Occipital lobe (tissue), 3 donors: ENCODE results near the gene ST3GAL2. TPM values are rescaled to one million over a fixed set of nuclear protein-coding genes. Genes with fewer than 3 reads are reported as not detected.
"Not testable (repeated sequence)": the region's sequence is repeated elsewhere in the genome, so short reads cannot be mapped to it uniquely, and the experiment has no call there.

ENCODE experiments used
- DNase-seq: peaks from one replicate; lab custom pipeline; 2025; lab: John Stamatoyannopoulos, UW
- small RNA-seq: library from RNA; depleted of rRNA; stranded (forward); fragments of <200 nt; gene quantifications from one replicate; pipeline ENCODE3, GENCODE V24; 2014
- total RNA-seq: library from RNA; depleted of rRNA; stranded (reverse); fragments of >200 nt; gene quantifications from one replicate; pipeline ENCODE4 v1.2.3, GENCODE V29; 2014

The ST3GAL2 gene
- total RNA-seq, 1 donor from 2014 or later = 35.2 TPM

DNA sequence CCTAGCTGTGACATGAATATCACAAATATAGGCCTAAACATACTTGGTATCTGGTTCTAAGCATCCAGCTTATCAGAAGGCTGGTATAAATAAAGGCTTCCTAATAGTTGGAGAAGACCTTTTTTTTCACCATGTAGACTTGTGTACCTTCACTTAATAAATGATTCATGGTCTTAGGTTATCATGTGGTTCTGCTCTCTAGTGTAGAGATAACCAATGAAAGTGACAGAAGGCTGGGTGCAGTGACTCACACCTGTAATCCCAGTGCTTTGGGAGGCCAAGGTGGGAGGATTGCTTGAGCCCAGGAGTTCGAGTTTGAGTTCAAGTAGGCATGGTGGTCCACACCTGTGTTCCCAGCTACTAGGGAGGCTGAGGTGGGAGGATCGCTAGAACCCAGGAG is 89.1 kb downstream of the ST3GAL2 start:
- no peak for DNase-seq

DNA sequence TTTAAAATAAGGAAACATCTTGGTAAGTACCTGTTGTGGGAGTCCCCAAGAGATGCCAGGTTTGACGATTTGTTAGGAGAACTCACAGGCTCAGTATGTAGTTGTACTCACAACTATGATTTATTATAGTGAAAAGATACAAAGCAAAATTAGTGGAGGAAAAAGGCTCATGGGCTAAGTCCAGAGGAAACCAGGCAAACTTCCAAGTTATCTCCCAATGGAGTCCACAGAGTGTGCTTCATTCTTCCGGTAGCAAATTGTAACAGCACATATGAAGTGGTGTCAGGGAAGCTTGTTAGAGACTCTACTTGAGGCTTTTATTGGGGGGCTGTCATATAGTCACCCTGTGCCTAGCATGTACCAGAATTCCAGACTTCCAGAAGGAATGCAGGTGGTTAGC is 89.9 kb downstream of the ST3GAL2 start:
- no peak for DNase-seq

DNA sequence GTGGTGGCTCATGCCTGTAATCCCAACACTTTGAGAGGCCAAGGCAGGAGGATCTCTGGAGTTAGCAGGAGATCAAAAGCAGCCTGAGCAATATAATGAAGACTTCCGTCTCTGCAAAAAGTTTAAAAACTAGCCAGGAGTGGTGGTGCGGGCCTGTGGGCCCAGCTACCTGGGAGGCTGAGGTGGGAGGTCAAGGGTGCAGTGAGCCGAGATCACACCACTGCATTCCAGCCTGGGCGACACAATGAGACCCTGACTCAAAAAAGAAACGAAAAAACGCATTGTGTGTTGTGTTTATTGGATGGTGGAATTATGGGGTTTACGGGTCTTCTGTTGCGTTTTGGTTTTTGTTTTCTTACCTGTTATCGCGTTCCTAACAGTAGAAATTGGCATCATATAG is 93.1 kb downstream of the ST3GAL2 start:
- DNase-seq = no peak

DNA sequence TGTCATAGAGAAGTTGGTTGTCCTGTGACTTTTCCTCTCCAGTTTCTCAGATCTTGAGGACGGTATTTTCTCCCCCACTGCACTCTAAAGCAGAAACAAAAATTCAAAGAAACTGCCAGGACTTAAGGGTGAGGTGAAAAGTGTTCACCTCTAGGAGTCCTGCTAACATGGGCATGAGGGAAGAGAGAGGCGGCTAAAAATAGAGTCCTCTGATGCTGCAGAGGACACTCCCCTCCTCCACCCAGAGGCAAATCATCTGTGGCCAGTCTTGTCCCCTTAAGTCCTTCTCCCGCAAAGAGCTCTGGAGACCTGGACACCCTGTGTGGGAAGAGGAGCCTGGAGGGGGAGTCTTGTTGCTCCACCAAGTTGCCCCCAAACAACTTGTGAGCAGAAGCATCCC is 96.9 kb downstream of the ST3GAL2 start:
- DNase-seq = no peak

DNA sequence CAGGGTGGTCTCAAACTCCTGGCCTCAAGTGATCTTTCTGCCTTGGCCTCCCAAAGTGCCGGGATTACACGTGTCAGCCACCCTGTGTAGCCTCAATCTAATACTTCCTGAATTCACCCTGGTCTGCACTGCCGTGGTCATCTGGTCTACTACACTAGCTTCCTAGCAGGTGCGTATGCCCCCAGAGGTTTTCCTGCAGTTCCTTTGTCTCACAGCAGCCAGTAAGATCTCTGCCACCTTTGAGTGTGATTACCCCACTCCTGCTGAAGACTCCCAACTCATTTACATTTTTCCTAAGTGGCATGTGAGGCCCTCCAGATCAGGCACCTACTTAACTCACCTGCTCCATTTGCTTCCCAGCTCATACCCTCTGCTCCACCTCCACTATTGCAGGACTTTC is 97.3 kb downstream of the ST3GAL2 start:
- no peak for DNase-seq

DNA sequence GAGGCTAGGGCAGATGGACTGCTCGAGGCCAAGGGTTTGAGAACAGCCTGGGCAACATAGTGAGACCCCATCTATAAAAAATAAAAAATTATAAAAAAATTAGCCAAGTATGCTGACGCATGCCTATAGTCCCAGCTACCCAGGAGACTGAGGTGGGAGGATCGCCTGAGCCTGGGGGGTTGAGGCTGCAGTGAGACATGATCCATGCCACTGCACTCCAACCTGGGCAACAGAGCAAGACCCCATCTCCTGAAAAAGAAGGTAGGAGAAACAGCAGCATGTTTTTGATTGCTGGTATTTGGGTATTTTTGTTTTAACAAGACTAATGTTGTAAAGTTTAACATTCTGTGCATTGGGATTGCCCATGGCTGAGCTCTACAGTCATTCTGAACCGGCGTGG is 101.1 kb downstream of the ST3GAL2 start:
- no peak for DNase-seq

DNA sequence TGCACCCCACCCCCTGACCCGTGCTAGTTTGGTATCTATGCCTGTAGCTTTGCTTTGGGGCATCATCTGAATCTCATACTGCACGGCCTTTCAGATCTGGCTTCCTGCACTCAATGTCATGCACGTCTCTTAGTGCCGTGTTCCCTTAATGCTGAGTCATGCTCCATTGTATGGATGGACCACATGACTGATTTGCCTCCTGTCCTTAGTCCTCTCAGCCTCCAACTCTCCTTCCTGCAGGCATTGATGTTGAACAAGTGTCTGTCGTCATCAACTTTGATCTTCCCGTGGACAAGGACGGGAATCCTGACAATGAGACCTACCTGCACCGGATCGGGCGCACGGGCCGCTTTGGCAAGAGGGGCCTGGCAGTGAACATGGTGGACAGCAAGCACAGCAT is 106.2 kb downstream of the ST3GAL2 start:
- DNase-seq = not testable (repeated sequence)

DNA sequence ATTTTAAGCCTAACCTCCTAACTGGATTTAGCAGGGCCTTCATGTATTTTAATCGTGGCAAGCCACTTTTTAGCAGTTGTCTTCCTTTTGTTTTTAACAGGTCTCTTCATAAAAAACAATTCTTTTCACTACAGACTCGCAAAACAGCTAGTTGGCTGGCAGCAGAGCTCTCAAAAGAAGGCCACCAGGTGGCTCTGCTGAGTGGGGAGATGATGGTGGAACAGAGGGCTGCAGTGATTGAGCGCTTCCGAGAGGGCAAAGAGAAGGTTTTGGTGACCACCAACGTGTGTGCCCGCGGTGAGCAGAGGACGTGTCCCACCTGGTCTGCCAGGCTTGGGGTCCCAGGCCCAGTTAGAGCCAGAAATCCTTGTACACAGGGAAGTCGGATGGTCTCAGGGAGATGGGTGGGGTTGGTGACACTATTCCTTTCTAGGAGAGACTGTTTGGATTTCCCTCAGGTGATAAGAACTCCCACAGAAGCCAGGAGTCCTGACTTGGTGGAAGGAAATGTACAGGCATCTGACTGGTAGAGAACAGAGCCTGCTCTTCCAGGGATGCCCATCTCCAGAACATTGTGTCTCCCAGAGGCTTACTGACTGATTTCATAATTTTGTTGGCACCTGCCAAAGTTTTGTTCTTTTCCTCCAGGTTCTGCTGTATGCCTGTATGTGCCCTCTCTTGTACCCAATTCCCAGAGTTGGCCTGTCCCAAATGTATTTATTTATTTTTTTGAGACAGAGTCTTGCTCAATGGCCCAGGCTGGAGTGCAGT is 107.1 kb downstream of the ST3GAL2 start:
- DNase-seq = peak; percentile 4

DNA sequence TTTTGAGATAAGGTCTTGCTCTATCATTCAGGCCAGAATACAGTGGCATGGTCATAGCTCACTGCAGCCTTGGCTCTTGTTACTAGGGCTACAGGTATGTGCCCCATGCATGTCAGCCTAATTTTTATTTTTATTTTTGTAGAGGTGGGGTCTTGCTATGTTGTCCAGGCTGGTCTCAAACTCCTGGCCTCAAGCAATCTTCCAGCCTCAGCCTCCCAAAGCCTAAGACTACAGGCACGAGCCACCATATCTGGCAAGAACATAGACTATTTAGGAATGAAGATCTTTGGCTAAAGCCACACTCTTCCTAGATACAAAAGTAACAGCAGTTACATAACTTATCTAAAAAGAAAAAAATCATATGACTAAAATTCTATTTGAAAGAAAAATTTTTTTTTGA is 107.8 kb downstream of the ST3GAL2 start:
- no peak for DNase-seq

Small RNA genes within 50 kb of the gene (small RNA-seq; reads per million reads assigned to genes)
- gene RNU6-23P (0.12 reads per million), gene RPS27P26 (not detected)

Other genes starting within 250 kb of the ST3GAL2 start
- gene EXOSC6, start 187.2 kb downstream of the ST3GAL2 start, total RNA-seq = 124 TPM
- 65.7 TPM for gene AARS1, start 149.6 kb downstream of the ST3GAL2 start, total RNA-seq
- 25.3 TPM for gene DDX19B, start 139.9 kb downstream of the ST3GAL2 start, total RNA-seq
- 37.1 TPM for gene DDX19A, start 92.2 kb downstream of the ST3GAL2 start, total RNA-seq
- 6.2 TPM for gene FCSK, start 15.5 kb upstream of the ST3GAL2 start, total RNA-seq
- 29.2 TPM for gene COG4, start 84.5 kb upstream of the ST3GAL2 start, total RNA-seq
- 87.3 TPM for gene SF3B3, start 84.7 kb upstream of the ST3GAL2 start, total RNA-seq
- gene IL34, start 207.5 kb upstream of the ST3GAL2 start, total RNA-seq = 1.7 TPM
- gene MTSS2, start 247.0 kb upstream of the ST3GAL2 start, total RNA-seq = 35.4 TPM